NCI-H128 (cell line): ENCODE measurements around the gene STAG3.
A peak's percentile ranks its signal among the peaks of the same experiment; 100 is the strongest.
"Not testable (repeated sequence)": the region's sequence is repeated elsewhere in the genome, so short reads cannot be mapped to it uniquely, and the experiment has no call there.

ENCODE experiments used
- DNase-seq: peaks from one replicate; lab custom pipeline; 2025; ENCODE audit not compliant: unreplicated experiment; lab: John Stamatoyannopoulos, UW

The STAG3 gene

GRCh38 chr7:100177045-100178001 lies at the start of gene STAG3, which contains the start of gene GPC2:
Gene STAG3, plus strand, starts transcription at chr7:100177918. Its CDS starts 2,639 bp downstream, at chr7:100180557.
Gene GPC2, minus strand, starts transcription at chr7:100177381. Its CDS starts 182 bp downstream, at chr7:100177199.
- peak; percentile 90 for DNase-seq

GRCh38 chr7:100128637-100128963 lies 49.1 kb upstream of the STAG3 start:
- no peak for DNase-seq

GRCh38 chr7:100130220-100130607 lies 47.5 kb upstream of the STAG3 start:
- not testable (repeated sequence) for DNase-seq

- DNase-seq: peak; percentile 58
These were observed 46.9 kb upstream of the STAG3 start for GRCh38 chr7:100130608-100131453.

GRCh38 chr7:100132126-100132525 lies 45.6 kb upstream of the STAG3 start:
- DNase-seq: no peak

GRCh38 chr7:100132697-100133151 lies 45.0 kb upstream of the STAG3 start:
- peak; percentile 55 for DNase-seq

GRCh38 chr7:100137851-100138760 lies 39.6 kb upstream of the STAG3 start:
- DNase-seq: no peak

- no peak for DNase-seq
These were observed 36.2 kb upstream of the STAG3 start for GRCh38 chr7:100141555-100141949.

- DNase-seq: no peak
These were observed 35.3 kb upstream of the STAG3 start for GRCh38 chr7:100142461-100142860.

GRCh38 chr7:100146350-100146749 lies 31.4 kb upstream of the STAG3 start:
- not testable (repeated sequence) for DNase-seq

GRCh38 chr7:100147278-100147677 lies 30.4 kb upstream of the STAG3 start:
- DNase-seq: no peak

- no peak for DNase-seq
These were observed 29.5 kb upstream of the STAG3 start for GRCh38 chr7:100148225-100148558.

- peak; percentile 98 for DNase-seq
These were observed 29.0 kb upstream of the STAG3 start, which contains the start of gene LAMTOR4 for GRCh38 chr7:100148559-100149328. Gene LAMTOR4, plus strand, starts transcription at chr7:100148918. Its CDS starts 55 bp downstream, at chr7:100148973.

GRCh38 chr7:100152404-100152803 lies 25.3 kb upstream of the STAG3 start:
- no peak for DNase-seq

- no peak for DNase-seq
These were observed 24.6 kb upstream of the STAG3 start for GRCh38 chr7:100152937-100153666.

GRCh38 chr7:100153708-100154535 lies 23.8 kb upstream of the STAG3 start:
- no peak for DNase-seq

- no peak for DNase-seq
These were observed 22.8 kb upstream of the STAG3 start for GRCh38 chr7:100154651-100155491.
